Jurkat, Clone E6-1 (cell line): Measurements from ENCODE around the gene RALBP1.

Source experiments
- DNase-seq: peaks from one replicate; pipeline ENCODE4 v3.0.0-alpha.2; 2011; ENCODE audit warnings: low read depth, low spot score
- H3K4me3 ChIP-seq: 2 replicates; pipeline ENCODE4 v1.5.1; 2011; ENCODE audit warnings: mild to moderate bottlenecking, low read length, control low read depth, moderate library complexity

The RALBP1 gene

GRCh38 chr18:9571546-9571945, 96.2 kb downstream of the RALBP1 start:
- no peak overlapping the region for H3K4me3 ChIP-seq
- DNase-seq = no peak

GRCh38 chr18:9574473-9575115, 99.3 kb downstream of the RALBP1 start:
- no peak for DNase-seq
- no peak overlapping the region for H3K4me3 ChIP-seq

- DNase-seq = no peak
Observed at GRCh38 chr18:9575558-9575957, 100.2 kb downstream of the RALBP1 start.

GRCh38 chr18:9577361-9577760, 102.0 kb downstream of the RALBP1 start:
- no peak overlapping the region for H3K4me3 ChIP-seq
- DNase-seq = no peak

More at GRCh38 chr18:9575558-9575957, 100.2 kb downstream of the RALBP1 start:
- no peak overlapping the region for H3K4me3 ChIP-seq

GRCh38 chr18:9578306-9578705, 103.0 kb downstream of the RALBP1 start:
- no peak for DNase-seq
- H3K4me3 ChIP-seq = no peak overlapping the region

DNA sequence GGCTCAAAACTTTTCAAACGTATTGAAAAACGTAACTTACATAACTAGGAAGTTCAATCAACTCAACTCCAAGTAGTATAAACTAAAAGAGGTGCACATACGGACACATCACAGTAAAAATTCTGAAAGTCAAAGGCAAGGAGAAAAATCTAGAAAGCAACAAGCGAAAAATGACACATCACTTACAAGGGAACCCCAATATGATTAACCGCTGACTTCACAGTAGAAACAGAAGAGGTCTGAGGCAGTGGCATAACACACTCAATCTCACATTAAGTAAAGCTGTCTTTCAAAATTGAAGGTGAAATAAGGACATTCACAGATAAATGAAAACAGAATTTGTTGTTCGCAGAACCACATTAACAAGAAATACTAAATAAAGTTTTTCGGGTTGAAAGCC, 106.4 kb downstream of the RALBP1 start:
- no peak for DNase-seq
- H3K4me3 ChIP-seq = no peak overlapping the region

DNA sequence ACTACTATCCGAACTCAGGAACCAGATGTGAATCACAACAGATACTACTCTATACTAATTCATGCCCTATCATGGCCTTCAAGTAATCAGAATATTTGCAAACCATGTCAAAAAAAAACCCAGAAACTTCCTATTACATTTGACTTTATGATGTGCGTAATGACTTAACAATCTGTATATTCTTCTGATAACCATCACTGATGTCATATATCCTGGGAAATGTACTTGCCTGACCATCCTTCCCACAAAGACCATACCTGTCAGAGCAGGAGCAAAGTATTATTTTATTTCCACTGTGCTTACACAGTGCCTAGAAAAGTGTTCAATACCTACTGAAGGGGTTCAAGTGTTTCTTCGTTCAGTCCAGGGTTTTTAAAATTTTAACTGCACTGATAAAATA, 111.5 kb downstream of the RALBP1 start:
- DNase-seq = no peak
- H3K4me3 ChIP-seq = no peak overlapping the region
